Fibroblast of peridontal ligament (primary cell): ENCODE measurements around the gene UVRAG.
"Not testable (repeated sequence)": the region's sequence is repeated elsewhere in the genome, so short reads cannot be mapped to it uniquely, and the experiment has no call there.

ENCODE experiments used
- DNase-seq: peaks from one replicate; pipeline ENCODE4 v3.0.0-alpha.2; 2010; ENCODE audit errors: extremely low read depth

The UVRAG gene

DNA sequence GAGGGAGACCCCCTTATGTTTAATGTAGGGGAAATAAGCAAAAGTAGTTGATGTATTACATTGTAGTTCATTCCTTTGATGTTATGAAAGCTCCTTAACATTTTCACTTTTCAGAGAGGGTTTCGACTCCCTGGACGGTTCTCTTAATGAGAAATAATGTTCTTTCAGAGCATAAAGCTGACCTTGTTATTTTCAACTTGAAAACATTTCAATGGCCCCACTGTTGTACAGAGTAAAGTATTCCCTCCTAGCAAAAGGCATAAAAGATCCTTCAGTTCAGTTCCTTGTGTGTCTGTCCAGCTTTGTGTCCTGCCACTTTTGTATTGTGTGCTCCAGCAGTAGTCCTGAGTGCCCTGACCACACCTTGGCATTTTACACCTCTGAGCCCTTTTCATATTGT, 63.9 kb downstream of the UVRAG start:
- no peak for DNase-seq

DNA sequence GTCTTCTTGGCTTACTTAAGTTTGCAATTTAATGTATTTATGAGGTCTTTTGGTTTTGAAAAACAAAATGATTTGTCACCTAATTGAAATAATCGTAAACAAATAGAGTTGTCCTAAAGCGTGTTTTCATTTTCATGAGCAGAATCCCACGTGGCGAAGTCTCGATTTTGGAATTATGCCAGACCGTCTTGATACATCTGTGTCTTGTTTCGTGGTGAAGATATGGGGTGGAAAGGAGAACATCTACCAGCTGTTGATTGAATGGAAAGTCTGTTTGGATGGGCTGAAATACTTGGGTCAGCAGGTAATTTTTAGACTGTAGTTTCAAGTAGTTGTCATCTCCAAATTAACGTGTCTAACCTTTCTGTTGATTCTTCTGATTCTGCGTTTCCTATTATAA, 64.7 kb downstream of the UVRAG start:
- DNase-seq = no peak

DNA sequence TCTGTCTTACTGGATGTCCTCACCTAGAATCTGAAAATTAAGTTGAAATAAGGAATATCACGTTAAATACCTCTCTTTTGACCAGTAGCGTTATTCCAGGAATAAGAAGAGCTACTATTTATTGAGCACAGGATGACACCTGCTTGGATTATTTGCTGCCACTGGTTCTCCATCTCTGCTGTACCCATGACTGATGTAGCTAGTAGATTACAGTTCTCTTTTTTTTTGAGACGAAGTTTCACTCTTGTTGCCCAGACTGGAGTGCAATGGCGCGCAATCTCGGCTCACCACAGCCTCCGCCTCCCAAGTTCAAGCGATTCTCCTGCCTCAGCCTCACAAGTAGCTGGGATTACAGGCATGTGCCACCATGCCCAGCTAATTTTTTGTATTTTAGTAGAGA, 65.3 kb downstream of the UVRAG start:
- DNase-seq = not testable (repeated sequence)

DNA sequence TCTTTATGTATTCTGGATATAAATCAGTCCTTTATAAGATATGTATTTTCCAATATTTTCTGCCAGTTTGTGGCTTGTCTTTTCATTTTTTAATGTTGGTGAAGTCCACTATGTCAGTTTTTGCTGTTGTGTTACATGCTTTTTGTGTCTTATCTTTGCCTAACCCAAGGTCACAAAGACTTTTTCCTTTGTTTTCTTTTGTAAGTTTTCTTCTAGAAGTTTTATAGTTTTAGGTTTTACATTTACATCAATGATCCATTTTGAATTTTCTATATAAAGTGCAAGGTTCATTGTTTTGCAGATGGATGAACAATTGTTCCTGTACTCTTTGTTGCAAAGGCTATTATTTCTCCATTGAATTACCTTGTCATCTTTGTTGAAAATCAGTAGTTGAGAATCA, 69.3 kb downstream of the UVRAG start:
- DNase-seq = no peak

DNA sequence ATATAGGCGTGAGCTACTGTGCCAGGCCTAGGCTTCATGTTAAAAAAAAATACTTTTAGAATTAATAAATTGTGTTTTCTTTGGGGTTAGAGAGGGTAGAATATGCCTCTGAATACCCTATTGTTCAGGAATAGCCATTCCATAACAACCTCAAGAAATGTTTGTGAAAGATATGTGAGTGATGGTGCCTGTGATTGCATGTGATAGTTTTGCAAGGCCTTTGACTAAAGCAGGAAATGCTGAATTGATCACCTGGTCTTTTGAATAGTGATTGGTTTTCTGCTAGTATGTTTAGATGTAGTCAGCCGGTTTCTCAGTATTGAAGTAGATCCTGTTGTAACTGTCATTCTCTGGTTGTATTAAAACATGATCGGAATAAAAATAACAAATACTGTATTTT, 73.4 kb downstream of the UVRAG start:
- DNase-seq = no peak

DNA sequence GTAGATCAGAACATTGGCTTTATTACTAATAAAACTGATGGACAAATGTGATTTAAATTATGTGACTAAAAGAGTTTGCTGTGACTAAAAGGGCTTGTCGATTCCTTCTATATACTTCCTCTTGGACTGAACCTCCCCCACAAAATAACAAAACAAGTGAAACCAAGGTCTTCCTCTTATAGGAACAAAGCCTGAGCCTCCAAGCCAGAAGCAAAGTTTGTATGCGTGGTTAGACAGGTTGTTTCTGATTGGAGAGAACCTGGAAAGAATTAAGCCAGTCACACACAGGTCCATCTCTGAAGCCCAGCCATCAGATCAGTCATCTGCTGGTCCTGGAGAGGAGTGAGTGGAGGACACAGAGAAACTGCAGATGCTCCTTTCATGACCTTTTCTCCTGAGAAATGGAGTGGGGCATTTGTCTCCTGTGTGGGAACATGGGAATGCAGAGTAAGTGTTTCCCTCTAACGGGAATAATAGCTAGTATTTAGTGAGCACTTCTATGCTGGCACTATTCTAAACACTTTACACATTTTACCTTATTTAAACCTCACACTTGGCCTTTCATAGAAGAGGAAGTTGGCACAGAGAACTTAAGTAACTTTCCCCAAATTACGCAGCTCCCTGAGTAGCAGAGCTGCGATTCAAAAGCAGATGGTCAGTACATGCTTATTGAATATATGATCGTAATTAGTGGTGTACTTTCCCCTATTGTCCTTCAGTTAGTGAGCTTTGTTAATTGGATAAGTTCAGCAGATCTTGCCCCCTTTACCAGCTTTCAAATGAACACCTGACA, 77.1 kb downstream of the UVRAG start:
- DNase-seq = no peak

DNA sequence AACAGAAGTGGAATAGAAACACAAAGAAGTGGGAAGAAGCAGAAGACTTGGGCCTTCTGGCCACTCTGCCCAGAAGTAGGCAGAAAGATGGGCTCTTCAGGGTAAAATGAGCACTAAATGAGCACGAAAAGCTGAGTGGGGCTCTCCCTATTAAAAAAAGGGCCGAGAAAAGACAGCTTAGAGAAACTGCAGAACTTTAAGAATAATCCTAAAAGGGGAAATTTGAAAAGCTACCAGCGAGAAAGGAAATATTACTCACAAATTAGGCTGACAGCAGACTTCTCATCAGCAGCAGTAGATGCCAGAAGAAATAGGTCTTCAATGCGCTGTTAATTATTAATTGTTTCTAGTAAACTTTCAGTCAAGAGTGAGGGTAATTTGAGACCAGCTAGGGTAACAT, 78.2 kb downstream of the UVRAG start:
- DNase-seq = no peak

DNA sequence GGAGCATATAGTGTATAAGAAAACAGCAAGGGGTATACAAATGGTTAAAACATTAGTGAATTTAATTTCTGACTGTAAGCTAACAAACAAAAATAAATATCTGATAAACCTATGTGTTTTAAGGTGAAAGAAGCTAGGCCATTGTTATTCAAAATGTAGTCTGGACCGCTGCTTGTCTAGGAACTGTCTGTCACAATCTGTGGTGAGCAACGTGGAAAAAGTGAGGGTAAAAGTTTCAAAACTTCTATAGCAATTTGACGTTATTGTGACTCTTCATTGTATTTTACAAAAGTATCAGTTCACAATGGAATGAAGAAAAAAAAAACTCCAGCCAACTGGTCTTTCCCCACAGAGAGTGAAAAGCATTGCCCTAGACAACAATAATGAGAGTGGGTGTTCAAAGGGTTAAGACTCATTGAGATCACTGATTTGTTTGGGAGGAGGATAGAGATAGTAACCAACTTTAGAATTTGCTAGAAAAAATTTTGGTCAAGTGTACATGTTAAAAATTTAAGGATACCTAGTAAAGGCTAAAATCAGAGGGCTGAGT, 79.1 kb downstream of the UVRAG start:
- no peak for DNase-seq

DNA sequence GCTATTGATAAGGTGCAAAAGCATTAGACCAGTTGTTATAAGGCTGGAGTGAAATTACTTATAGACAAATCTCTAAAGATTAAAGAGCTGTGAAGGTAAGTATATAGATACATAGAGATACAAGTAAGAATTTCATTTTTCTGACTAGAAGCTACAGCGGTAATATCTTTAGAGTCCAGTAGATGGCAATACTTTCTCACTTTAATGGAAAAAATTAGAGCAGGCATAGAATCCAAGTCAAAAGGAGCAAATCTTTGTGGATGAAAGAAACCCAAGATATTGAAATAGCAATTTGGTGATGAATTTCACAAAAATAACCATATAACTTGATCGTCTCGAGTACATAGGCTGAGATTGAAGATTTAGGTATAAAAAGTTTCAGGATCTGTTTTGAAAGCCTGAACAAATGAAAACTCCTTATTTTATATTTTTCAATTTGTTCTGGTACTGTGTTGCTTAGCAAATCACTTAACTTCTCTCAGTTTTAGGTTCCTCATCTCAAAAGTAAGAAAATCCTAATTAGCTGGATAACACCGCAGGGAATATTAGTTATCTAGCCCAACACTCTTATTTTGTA, 81.9 kb downstream of the UVRAG start:
- DNase-seq = peak; percentile 80

DNA sequence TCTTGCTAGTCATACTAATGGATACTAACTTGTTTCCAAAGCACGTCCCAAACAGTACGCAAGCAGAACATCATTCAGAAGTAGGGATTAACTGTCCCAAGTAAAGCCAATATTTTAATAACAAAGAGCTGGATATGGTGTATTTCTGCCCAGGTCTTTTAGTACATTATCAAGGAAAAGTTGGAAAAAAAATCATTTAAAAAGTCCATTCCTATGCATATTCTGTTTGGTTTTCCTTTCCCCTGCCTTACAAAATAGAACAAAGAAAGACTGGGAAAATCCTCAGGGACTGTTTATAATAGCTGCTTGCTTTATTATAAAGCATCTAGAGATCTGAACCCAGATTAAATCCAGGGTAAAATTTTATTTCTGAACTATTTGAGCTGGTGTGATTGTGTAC, 83.9 kb downstream of the UVRAG start:
- DNase-seq = no peak

DNA sequence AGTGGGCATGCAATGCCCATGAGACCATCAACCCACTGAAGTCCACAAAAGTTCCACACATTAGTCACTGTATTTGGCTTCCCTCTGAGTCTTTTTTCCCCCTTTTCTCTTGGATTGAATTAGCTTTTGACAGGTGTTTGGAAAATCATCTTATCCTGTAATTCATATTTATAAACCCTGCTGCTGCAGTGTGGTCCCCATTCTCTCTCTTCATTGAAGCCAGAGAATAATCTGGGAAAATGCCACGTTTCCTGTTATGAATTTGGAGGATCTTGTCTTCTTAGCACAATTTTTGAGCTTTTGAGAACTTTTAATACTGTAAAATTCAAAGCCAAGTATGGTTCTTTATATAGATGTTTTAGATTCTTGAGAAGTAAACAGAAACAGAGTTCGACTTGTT, 84.8 kb downstream of the UVRAG start:
- DNase-seq = peak; percentile 19

DNA sequence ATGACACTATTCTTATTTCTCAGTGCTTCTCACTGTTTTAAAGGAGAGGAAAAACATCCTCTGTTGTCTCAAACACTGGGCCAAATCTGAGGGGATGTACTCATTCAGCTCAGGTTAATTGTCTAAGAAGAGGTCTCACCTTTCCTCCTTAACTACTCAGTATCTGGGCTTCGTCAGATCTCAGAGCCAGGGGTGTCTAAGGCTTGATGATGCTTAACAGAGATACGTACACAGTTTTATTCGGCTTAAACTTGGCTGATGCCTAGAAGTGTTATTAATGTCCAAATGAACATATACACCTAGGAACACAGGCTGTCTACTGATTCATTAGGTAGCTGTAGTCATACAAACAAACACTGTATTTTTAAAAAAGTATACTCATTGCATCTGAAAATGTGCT, 85.8 kb downstream of the UVRAG start:
- DNase-seq = no peak

DNA sequence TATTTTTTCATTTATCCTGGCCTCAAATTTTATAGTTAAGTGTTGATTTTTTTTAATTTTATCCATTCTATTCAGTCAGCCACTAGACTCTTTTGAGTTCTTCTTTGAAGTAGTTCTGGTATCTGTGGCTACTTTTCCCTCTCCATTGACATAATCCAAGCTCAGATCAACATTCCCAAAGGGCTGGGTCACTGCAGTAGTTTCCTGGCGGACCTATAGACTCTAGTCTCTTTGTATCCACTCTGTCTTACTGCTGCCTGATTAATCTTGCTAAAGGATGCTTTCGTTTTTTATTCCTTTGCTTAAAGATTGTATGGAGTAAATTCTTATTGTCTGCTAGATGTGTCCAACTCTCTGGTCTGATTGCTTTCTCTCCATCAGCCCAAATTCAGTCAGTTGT, 87.6 kb downstream of the UVRAG start:
- DNase-seq = no peak

DNA sequence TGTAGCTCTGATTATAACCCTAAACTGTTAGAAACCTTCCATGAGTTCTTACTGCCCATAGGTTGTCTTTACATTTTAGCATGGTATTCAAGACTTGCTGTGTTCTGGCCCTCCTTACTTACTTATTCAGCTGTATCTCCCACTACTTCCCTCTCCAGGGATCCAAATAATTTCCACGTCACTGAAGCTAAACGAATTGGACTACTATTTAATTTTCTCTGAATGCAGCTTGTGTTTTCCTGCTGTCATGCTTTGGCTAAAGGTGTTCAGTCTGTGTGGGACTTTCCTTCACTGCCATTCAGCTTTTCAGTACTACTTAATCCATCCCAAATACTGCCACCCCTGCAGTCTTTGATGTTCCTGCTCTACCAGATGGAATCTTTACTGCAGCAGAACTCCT, 88.3 kb downstream of the UVRAG start:
- no peak for DNase-seq

DNA sequence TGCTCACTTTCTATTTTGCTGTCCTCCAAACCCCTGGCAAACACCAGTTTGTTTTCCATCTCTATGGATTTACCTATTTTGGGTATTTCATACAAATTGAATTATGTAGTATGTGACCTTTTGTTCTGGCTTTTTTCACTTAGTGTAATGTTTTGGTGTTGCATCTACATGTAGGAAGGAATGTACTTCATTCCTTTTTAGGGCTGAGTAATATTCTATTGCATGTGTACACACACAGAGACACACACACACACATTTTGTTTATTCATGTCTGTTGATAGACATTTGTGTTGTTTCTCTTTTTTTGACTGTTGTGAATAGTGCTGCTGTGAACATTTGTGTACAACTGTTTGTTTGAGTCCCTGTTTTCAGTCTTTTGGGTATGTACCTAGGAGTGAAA, 90.4 kb downstream of the UVRAG start:
- no peak for DNase-seq

DNA sequence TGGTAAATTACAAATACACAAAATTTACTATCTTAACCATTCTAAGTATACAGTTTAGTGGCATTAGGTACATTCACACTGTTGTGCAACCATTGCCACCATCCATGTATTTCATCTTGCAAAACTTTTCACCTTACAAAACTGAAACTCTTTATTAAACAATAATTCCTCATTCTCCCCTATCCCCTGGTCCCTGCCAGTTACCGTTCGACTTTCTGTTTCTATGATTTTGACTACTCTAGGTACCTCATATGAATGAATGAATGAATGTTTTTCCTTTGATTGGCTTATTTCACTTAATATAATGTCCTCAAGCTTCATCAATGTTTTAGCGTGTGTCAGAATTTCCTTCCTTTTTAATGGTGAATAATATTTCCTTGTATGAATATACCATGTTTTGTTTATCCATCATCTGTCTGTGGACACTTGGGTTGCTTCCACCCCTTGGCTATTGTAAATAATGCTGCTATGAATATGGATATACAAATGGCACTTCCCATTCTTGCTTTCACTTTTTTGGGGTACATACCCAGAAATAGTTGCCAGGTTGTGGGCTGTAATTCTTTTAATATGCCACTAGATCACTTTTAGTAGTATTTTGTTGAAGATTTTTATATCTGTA, 93.0 kb downstream of the UVRAG start:
- no peak for DNase-seq

DNA sequence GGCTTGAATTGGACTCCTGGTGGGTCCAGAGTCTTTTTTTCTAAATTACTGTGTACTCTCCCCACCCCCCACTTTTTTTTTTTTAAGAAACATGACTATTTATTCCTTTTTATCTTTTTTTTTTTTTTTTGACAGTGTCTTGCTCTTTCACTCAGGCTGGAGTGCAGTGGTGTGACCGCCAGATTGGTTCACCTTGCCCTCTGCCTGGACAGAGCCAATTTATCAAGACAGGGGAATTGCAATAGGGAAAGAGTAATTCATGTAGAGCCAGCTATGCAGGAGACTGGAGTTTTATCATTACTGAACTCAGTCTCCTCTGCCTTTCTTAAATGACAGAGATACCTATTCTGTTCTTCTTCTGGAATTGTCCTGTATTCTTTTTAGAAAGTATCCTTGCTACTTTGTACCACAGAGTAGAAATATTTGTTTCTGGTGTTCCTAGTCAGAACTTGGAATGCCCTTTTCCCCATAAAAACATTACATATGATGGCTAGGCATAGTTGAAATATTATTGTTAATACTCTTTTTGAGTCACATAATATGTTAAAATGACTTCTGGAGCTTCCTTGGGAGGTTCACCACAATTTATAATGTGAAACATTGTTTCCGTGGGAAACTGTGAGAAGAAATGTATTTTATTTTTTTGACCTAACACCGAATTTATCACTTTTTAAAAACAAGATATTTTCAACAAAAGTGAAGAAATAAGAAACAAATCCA, 95.6 kb downstream of the UVRAG start:
- DNase-seq = no peak

DNA sequence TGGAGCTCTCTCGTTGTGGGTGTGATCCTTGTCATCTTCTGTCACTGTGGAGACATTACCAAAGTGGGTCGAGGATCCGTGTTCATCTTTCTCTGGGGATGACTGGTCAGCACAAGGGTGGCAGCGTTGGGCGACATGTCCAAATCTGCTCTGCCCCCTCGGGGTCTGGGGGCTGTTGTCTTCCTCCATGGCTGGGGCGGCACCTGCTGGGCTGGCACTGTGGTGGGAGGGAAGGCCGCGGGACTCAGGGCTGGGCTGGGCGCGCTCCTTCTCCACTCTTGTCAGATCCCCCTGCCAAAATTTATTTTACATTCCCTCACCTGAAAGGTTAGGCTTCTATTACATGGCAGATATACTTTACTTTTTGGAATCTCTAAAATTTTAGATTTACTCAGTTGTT, 96.4 kb downstream of the UVRAG start:
- DNase-seq = no peak

DNA sequence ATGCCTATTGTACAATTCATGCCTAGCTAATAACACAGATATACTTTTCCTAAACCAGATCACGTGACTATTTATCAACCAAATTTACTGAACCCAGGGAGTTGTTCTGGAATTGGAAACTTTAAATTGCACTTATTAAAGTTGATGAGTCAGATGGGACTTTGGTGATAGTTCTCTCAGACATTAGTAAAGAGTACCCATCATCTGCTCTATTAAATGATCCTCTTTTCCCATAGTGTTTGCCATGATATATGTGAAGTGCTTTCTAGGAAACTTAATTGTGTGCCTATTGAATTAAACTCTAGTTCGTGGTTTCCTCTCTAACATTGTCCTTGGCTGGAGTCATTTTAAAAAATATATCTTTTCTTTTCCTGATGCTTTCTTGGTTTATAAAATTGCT, 99.0 kb downstream of the UVRAG start:
- DNase-seq = no peak

DNA sequence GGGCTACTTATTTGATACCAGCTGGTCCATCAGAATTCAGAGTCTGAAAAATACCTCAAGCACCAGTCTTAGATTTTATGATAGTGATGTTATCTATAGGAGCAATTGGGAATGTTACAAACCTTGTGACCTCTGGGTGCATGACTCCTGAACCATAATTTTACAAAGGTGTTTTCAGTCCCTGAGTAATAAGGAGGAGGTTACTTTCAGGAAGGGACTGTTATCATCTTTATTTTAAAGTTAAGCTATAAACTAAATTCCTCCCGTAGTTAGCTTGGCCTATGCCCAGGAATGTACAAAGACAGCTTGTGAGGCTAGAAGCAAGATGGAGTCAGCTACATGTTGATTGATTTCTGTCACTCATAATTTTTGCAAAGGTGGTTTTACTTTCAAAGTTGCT, 101.9 kb downstream of the UVRAG start:
- no peak for DNase-seq

DNA sequence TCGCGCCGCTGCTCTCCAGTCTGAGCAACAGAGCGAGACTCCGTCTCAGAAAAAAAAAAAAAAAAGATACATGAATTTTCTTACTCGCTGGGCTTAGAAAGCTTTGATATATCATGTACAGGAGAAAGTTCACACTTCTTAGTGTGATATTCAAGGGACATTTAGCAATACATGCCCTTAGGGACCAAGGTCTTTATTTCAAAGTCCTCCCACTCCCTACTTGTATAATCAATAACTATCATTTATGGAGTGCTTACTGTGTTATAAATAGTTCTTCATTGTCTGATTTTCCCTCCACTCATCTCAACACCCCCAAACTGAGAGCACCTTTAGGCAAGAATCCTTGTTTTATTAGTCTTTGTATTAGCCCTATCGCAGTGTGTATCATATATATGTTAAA, 103.3 kb downstream of the UVRAG start:
- no peak for DNase-seq

DNA sequence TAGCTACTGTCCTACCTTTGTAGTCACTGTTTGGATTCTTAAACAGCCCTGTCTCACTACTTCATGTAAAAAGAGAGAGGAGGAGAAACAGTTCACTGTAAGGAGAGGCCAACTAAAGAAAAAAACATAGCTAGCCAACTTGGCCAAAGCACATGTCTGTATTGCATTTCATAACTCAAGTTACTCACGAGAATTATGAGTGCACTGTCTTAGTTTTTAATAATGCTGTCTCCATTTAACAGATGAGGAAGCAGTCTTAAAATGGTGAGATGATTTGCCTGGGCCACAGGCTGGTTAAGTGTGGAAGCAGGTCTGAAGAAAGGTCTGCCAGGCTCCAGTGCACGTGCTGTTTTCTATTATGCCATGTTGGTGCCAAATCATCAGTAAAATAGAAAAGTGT, 104.5 kb downstream of the UVRAG start:
- peak; percentile 62 for DNase-seq
